Fibroblast of the aortic adventitia (primary cell): ENCODE results near the gene CALY. TPM values are rescaled to one million over a fixed set of nuclear protein-coding genes. Genes with fewer than 3 reads are reported as not detected.
"Not testable (repeated sequence)": the region's sequence is repeated elsewhere in the genome, so short reads cannot be mapped to it uniquely, and the experiment has no call there.

ENCODE experiments used
- DNase-seq: peaks from one replicate; pipeline ENCODE4 v3.0.0-alpha.2; 2010; ENCODE audit warnings: low read depth
- H3K4me3 ChIP-seq: 2 replicates; pipeline ENCODE4 v1.5.1; 2011; ENCODE audit warnings: low read depth, mild to moderate bottlenecking, control low read depth, low read length, moderate library complexity
- total RNA-seq: library from RNA; depleted of rRNA; stranded (reverse); fragments of >200 nt; gene quantifications from 2 replicates; pipeline ENCODE4 v1.2.3, GENCODE V29; 2012; ENCODE audit warnings: low replicate concordance
- TF ChIP-seq, protein P1 (sequence below): IDR thresholded peaks from 2 replicates; pipeline ENCODE4 v1.5.1; 2011; ENCODE audit warnings: mild to moderate bottlenecking, low read length, control low read depth, inconsistent platforms; ENCODE audit not compliant: insufficient read depth

The CALY gene
- total RNA-seq, 1 donor: not detected

DNA sequence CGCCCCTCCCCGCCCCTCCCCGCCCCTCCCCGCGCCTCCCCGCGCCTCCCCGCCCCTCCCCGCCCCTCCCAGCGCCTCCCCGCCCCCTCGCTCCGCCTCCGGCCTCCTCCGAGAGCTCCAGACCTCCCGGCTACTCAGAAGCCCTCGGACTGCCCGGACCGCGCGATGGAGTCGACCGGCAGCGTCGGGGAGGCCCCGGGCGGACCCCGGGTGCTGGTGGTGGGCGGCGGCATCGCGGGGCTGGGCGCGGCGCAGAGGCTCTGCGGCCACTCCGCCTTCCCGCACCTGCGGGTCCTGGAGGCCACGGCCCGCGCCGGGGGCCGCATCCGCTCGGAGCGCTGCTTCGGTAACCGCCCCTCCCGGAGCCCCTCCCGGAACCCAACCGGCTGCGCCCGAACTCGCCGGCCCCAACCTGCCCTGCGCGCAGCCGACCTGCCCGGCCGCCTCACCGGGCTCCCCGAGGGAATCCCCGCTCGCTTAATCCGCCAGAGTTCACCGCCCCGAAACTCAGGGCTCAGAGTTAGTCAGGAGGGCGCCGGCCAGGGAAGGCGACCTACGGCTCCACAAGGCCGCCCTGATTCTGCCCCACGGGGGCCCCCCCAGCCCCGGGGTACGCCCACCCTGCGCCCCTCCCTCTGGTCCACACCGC lies 42.6 kb upstream of the CALY start, which contains the start of gene PAOX:
TSS of gene PAOX (plus strand) at position 111 of the 649 bp plus-strand sequence. CDS start at position 166, 55 bp downstream.
- peak; percentile 56 for DNase-seq
- TF ChIP-seq, protein P1, sequence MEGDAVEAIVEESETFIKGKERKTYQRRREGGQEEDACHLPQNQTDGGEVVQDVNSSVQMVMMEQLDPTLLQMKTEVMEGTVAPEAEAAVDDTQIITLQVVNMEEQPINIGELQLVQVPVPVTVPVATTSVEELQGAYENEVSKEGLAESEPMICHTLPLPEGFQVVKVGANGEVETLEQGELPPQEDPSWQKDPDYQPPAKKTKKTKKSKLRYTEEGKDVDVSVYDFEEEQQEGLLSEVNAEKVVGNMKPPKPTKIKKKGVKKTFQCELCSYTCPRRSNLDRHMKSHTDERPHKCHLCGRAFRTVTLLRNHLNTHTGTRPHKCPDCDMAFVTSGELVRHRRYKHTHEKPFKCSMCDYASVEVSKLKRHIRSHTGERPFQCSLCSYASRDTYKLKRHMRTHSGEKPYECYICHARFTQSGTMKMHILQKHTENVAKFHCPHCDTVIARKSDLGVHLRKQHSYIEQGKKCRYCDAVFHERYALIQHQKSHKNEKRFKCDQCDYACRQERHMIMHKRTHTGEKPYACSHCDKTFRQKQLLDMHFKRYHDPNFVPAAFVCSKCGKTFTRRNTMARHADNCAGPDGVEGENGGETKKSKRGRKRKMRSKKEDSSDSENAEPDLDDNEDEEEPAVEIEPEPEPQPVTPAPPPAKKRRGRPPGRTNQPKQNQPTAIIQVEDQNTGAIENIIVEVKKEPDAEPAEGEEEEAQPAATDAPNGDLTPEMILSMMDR: no peak
- peak within 1 kb of the TSS; percentile 74 for H3K4me3 ChIP-seq

DNA sequence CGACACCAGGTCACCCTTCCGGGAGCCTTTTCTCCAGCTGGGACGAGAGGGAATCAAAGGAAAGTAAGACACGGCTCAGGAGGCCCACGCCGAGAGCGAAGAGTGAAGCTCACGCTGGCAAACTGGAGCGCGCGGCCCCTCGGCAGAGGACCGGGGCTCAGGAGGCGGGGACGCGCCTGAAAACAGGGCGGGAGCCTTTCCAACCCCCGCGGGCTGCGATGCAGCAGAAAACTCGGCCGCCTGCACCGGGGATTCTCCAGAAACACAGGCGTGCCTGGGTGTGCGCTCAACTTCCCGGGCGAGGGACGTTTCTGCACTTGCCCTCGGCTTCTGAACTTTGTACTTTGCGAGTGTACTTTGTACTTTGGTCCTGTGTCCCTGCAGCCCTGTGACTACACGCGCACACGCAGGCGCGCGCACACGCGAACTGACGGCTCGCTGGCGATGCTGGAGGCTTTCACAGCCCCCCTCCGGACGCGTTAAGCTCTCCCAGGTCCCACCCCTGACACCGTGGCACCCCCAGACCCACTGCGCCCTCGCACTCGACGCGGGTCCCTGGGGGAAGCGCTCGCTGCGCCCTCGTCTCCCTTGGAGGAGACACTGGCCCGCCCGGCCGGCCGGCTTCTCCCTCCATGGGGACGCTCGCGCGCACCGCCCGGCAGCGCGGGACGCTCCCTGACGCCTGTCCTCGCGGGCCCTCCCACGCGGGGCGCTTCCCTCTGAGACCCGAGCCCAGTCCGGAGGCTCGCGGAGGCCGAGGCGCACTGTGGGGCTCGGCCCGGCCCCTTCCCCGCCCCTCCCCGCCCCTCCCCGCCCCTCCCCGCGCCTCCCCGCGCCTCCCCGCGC lies 41.8 kb upstream of the CALY start:
- TF ChIP-seq, protein P1: no peak
- peak; percentile 35 for DNase-seq

DNA sequence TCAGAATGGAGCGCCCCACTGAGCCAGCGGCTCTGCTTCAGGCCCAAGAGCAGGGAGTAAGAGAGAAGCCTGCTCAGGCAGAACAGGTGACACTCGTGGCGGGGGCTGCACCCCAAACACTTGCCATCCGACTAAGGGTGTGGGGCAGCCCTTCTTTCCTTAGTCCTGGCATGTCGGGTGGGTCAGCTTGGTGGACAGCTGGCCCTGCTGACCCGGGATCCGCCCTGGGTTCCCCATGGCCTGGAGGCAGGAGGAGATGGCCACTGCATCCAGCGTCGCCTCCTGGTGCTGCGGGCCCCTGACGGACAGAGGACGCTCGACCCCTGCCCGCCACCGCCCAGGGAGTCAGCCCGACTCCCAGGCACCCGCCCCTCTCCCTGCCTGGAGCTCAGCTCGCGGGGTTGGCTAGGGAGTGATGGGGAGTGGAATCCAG lies 41.1 kb upstream of the CALY start:
- peak overlapping the region; percentile 74 for H3K4me3 ChIP-seq
- TF ChIP-seq, protein P1: no peak
- no peak for DNase-seq

More for the DNA sequence above, 41.8 kb upstream of the CALY start:
- peak overlapping the region; percentile 74 for H3K4me3 ChIP-seq

DNA sequence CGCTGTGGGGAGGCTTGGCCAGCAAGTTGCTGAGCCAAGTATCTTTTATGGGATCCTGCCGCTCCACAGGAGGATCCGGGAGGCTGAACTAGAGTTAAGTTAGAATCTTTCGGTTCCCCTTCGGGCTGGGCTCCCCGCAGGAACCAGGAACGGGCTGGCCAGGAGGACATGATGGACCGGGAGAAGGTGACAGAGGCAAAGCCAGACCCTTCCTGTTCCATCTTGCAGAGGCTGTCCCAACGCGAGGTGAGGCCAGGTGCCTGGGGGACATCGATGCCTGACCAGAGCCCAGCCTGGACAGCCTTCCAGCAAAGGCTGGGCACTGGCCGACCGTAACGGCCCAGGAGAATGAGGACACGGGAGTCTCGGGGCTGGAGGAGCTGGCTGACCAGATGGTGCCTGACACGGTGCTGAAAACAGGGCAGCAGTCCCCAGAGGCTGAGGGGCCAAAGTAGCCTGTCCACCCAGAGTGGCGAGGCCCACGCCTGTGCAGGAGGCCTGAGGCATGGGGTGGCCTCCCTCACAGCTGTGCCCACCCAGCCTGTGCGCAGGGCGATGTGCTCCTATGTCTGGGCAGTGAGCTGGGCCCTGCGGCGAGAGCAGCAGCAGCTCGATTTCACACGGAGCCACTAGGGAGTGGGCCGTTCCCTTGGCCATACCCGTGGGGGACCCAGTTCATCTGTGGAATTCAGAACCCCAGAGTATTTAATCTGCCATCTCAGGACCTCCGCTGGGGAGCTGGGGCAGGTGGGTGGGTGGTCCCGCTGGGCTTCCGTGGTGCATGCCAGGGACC lies 40.5 kb upstream of the CALY start:
- H3K4me3 ChIP-seq: no peak overlapping the region
- no peak for DNase-seq
- TF ChIP-seq, protein P1: no peak

DNA sequence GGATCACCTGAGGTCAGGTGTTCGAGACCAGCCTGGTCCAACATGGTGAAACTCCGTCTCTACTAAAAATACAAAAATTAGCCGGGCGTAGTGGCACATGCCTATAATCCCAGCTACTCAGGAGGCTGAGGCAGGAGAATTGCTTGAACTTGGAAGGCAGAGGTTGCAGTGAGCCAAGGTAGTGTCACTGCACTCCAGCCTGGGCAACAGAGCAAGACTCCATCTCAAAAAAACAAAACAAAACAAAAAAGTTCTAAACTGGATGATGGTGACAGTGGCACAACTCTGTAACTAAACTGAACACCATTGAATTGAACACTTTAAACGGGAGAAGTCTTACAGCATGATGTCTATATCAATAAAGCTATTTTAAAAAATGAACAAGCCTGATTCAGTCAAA lies 39.5 kb upstream of the CALY start:
- H3K4me3 ChIP-seq, DNase-seq: not testable (repeated sequence)

DNA sequence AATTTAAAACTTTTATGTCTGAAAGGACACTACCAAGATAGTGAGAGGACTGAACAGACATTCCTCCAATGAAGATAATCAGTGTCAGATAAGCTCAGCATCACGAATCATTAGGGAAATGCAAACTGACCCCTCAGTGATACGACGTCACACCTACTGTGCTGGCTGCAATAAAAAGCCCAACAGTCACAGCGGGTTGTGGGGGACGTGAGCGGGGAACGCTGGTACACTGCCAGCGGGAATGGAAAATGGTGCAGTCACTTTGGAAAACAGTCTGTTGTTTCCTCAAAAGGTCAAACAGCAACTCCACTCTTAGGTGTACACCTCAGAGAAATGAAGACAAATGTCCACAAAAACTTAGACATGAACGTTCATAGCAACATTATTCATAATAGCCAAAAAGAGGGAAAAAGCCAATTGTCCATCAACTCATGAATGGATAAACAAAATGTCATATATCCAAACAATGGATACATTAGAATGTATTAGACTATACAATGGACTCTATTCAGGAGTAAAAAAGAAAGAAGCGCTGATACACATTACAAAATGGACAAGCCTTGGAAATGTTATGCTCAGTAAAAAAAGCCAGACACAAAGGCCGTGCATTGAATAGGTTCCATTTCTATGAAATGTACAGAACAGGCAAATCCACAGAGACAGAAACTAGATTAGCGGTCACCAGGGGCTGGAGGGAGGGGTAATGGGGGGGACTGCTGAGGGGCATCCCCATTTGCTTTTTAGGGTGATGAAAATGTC lies 38.8 kb upstream of the CALY start:
- no peak for DNase-seq
- H3K4me3 ChIP-seq: no peak overlapping the region
- TF ChIP-seq, protein P1: no peak
